Activated naive CD8-positive, alpha-beta T cell treated with anti-CD3 and anti-CD28 coated beads, Interleukin-2, amount 10 ng/mL, durations not matched to agents 7 days and 5 days (primary cell): ENCODE measurements around the gene COX19. TPM values are rescaled to one million over a fixed set of nuclear protein-coding genes. Genes with fewer than 3 reads are reported as not detected.

Source experiments
- ATAC-seq: fragments of 150-1000 bp; cut with Tn5 transposase; one replicate; pipeline ENCODE4 v1.10.0; 2021; ENCODE audit warnings: low read depth, moderate library complexity
- POLR2A ChIA-PET: fragments of 350-600 bp; sonication (Branson Sonifier 250); formaldehyde crosslinking; loops from one replicate; lab custom pipeline; 2021; ENCODE audit warnings: antibody characterized with exemption; lab: Charles Lee
- DNase-seq: peaks from one replicate; pipeline ENCODE4 v3.0.0; 2021
- H3K27ac Mint-ChIP-seq: one replicate; pipeline ENCODE4 v1.8.0; 2022; ENCODE audit warnings: mild to moderate bottlenecking, mixed read lengths
- H3K27me3 Mint-ChIP-seq: one replicate; pipeline ENCODE4 v1.8.0; 2022; ENCODE audit warnings: mild to moderate bottlenecking, moderate library complexity, mixed read lengths
- H3K36me3 Mint-ChIP-seq: one replicate; pipeline ENCODE4 v1.8.0; 2021; ENCODE audit warnings: mild to moderate bottlenecking, mixed read lengths
- H3K4me1 Mint-ChIP-seq: one replicate; pipeline ENCODE4 v1.8.0; 2021; ENCODE audit warnings: mixed read lengths
- H3K4me3 Mint-ChIP-seq: one replicate; pipeline ENCODE4 v1.8.0; 2022; ENCODE audit warnings: mild to moderate bottlenecking, moderate library complexity, mixed read lengths
- H3K9me3 Mint-ChIP-seq: one replicate; pipeline ENCODE4 v1.8.0; 2021; ENCODE audit warnings: mixed read lengths
- microRNA-seq: library from miRNA; unstranded; fragments of <30 nt; microRNA quantifications from one replicate; pipeline ENCODE4 v1.2.0, GENCODE V29; 2022
- total RNA-seq, 2 experiments: library from RNA; stranded (reverse); gene quantifications; one replicate each; pipeline ENCODE4 v1.2.3, GENCODE V29; 2021

Gene COX19
- total RNA-seq, 2 experiments from 2014 or later: 26.2 to 29.3 TPM

DNA sequence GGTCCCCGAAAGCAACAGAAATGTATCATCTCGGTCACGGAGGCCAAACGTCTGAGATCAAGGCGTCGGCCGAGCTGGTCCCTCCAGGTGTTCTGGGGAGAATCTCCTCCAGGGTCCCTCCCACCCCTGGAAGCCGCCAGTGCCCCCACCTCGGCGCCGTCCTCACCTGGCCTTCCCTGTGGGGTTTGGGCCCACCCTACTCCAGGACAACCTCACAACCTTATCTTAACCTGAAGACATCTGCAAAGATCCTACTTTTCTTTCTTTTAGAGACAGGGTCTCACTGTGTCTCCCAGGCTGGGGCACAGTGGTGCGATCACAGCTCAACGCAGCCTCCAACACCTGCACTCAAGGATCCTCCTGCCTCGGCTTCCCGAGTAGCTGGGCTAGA, 54.3 kb downstream of the COX19 start:
- POLR2A ChIA-PET: interaction anchor here (0.9 kb wide), 1 partner anchor 21 kb away, joined by 4 read pairs; no protein-coding TSS in a partner anchor
- no peaks in the 10 kb centered on the region for H3K9me3 Mint-ChIP-seq
- ATAC-seq: no peak
- H3K4me3 Mint-ChIP-seq: peak overlapping the region; percentile 45
- DNase-seq: no peak
- H3K36me3 Mint-ChIP-seq: peaks cover 2% of the 10 kb centered on the region
- no peak overlapping the region for H3K27ac Mint-ChIP-seq
- H3K4me1 Mint-ChIP-seq: peaks cover 8% of the 10 kb centered on the region
- no peaks in the 10 kb centered on the region for H3K27me3 Mint-ChIP-seq

DNA sequence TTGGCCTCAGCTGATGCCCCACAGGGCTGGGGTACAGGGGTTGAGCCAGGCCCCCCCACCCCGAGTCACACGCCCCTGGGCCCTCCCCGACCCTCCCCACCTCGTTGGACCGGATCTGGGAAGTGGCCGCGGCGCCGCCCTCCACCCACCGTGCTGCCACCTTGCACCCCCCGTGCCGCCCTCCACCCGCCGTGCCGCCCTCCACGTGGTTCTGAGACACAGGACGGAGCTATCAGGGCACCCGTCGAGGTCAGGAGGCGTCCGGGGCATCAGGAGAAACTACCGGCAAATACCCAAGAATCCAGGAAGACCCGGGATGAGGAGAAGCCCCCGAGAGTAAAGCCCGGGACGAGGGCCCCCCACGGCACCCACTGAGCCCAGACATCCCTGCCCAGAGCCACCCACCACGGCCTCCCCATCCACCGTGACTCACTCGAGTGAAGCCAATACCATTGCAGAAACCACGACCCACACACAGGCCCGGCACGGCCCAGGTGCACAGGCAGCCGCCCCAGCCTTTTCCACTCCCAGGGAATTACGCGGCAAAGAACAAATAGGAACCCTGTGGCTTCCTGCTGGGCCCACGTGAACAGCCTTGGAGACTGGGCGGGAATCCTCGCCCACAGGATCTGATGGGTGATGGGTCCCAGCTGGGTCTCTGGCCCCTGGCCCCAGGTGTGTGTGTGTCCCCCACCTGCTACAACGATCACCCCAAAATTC, 54.8 kb downstream of the COX19 start:
- no peaks in the 10 kb centered on the region for H3K9me3 Mint-ChIP-seq
- peaks cover 6% of the 10 kb centered on the region for H3K4me1 Mint-ChIP-seq
- DNase-seq (peak; percentile 36), ATAC-seq (no peak)
- POLR2A ChIA-PET: no interaction called here
- H3K36me3 Mint-ChIP-seq: peaks cover 2% of the 10 kb centered on the region
- H3K4me3 Mint-ChIP-seq: no peak overlapping the region
- H3K27ac Mint-ChIP-seq: no peak overlapping the region
- no peaks in the 10 kb centered on the region for H3K27me3 Mint-ChIP-seq

GRCh38 chr7:919924-920341, 55.4 kb downstream of the COX19 start:
- Mint-ChIP-seq H3K27me3 (no peaks in the 10 kb centered on the region), H3K27ac (no peak overlapping the region), H3K9me3 (no peaks in the 10 kb centered on the region), H3K4me1 (peaks cover 6% of the 10 kb centered on the region), H3K4me3 (no peak overlapping the region), H3K36me3 (peaks cover 2% of the 10 kb centered on the region)
- POLR2A ChIA-PET: no interaction called here
- ATAC-seq: no peak
- DNase-seq: peak; percentile 30

GRCh38 chr7:919114-919442, 56.3 kb downstream of the COX19 start:
- DNase-seq: peak; percentile 23
- POLR2A ChIA-PET: no interaction called here

GRCh38 chr7:918441-919113, 56.8 kb downstream of the COX19 start:
- H3K4me1 Mint-ChIP-seq: peaks cover 2% of the 10 kb centered on the region
- H3K36me3 Mint-ChIP-seq: peaks cover 2% of the 10 kb centered on the region
- no peaks in the 10 kb centered on the region for H3K9me3 Mint-ChIP-seq
- ATAC-seq (no peak), DNase-seq (peak; percentile 22)
- POLR2A ChIA-PET: no interaction called here
- H3K4me3 Mint-ChIP-seq: no peak overlapping the region
- H3K27ac Mint-ChIP-seq: no peak overlapping the region
- no peaks in the 10 kb centered on the region for H3K27me3 Mint-ChIP-seq

More at GRCh38 chr7:919114-919442, 56.3 kb downstream of the COX19 start:
- H3K27me3 Mint-ChIP-seq: no peaks in the 10 kb centered on the region
- H3K9me3 Mint-ChIP-seq: no peaks in the 10 kb centered on the region
- H3K4me3 Mint-ChIP-seq: no peak overlapping the region
- ATAC-seq: no peak
- H3K4me1 Mint-ChIP-seq: peaks cover 2% of the 10 kb centered on the region
- H3K27ac Mint-ChIP-seq: no peak overlapping the region
- peaks cover 2% of the 10 kb centered on the region for H3K36me3 Mint-ChIP-seq

- POLR2A ChIA-PET: no interaction called here
- H3K27ac Mint-ChIP-seq: no peak overlapping the region
- H3K36me3 Mint-ChIP-seq: peaks cover 2% of the 10 kb centered on the region
- no peaks in the 10 kb centered on the region for H3K27me3 Mint-ChIP-seq
- H3K9me3 Mint-ChIP-seq: no peaks in the 10 kb centered on the region
- no peak overlapping the region for H3K4me3 Mint-ChIP-seq
- ATAC-seq (no peak), DNase-seq (no peak)
- peaks cover 2% of the 10 kb centered on the region for H3K4me1 Mint-ChIP-seq
Observed at GRCh38 chr7:918118-918425, 57.3 kb downstream of the COX19 start.

DNA sequence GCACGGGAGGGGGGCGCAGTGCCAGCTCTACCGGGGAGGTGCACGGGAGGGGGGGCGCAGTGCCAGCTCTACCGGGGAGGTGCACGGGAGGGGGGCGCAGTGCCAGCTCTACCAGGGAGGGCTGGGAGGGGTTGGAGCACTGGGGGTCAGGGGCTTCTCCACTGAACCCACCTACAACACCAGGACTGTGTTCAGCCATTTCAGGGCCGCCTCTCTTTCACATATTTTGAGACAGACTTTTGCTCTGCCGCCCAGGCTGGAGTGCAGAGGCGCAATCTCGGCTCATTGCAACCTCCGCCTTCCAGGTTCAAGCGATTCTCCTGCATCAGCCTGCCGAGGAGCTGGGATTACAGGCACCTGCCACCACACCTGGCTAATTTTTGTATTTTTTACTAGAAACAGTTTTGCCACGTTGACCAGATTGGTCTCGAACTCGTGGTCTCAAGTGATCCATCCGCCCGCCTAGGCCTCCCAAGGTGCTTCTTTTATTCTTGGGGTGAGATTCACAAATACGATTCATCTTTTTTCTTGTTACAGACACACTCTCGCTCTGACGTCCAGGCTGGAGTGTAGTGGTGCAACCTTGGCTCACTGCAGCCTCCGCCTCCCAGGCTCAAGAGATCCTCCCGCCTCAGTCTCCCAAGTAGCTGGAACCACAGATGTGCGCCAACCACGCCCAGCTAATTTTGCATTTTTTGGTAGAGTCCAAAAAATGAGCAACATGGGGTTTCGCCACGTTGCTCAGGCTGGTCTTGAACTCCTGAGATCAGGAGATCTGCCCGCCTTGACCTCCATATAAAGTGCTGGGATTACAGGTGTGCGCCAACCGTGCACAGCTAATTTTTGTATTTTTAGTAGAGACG, 57.9 kb downstream of the COX19 start:
- peaks cover 2% of the 10 kb centered on the region for H3K4me1 Mint-ChIP-seq
- no peaks in the 10 kb centered on the region for H3K27me3 Mint-ChIP-seq
- H3K27ac Mint-ChIP-seq: no peak overlapping the region
- H3K4me3 Mint-ChIP-seq: no peak overlapping the region
- ATAC-seq (no peak), DNase-seq (no peak)
- peaks cover 2% of the 10 kb centered on the region for H3K36me3 Mint-ChIP-seq
- POLR2A ChIA-PET: no interaction called here
- H3K9me3 Mint-ChIP-seq: no peaks in the 10 kb centered on the region

DNA sequence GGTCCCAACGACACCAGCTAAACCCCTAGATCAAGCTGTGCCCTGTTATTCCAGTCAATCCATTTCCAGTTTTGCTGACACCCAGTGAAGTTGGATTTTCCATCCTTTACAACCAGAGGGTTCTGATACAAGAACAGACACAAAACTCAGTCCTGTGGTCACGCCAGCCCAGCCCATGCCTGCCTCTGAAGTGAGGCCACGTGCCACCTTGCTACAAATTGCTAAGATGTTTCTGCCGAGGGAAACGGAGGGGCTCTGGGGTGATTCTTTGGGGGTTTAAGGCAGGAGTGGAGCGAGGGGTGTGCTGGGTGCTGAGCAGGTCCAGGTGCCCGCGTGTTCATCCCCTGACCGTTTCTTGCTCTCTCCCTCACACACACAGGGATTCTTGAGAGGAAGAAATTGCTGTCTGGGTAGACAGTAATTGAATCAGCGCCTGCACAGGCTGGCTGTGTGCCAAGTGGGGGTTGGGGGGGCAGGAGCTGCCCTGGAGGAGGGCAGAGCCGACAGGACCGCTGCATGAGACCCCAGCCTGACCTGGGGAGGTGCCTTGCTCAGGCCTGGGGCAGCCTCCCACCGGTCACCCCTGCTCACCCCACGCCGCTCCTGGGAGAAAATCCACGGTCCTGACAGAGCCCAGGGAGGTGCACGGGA, 58.9 kb downstream of the COX19 start:
- ATAC-seq: no peak
- POLR2A ChIA-PET: no interaction called here
- Mint-ChIP-seq H3K27ac (peak overlapping the region; percentile 33), H3K9me3 (no peaks in the 10 kb centered on the region), H3K4me3 (no peak overlapping the region), H3K4me1 (peaks cover 2% of the 10 kb centered on the region), H3K36me3 (peaks cover 2% of the 10 kb centered on the region), H3K27me3 (no peaks in the 10 kb centered on the region)
- no peak for DNase-seq

Small RNA genes lying within 50 kb of the gene (microRNA-seq; reads per million reads assigned to microRNA genes)
- gene MIR339: 4,759 reads per million, percentile 90 among the genes with 10 or more reads in this experiment

Other genes starting within 250 kb of the COX19 start
- 10 to 100 TPM; 18.3 to 22.4 TPM for gene DNAAF5, start 248.8 kb downstream of the COX19 start, total RNA-seq
- 10 to 100 TPM; 26.5 to 28.2 TPM for gene PRKAR1B, start 248.3 kb downstream of the COX19 start, total RNA-seq
- 10 to 100 TPM; 86.3 to 86.7 TPM for gene SUN1, start 143.1 kb downstream of the COX19 start, total RNA-seq
- 10 to 100 TPM; 44.1 to 44.7 TPM for gene GET4, start 99.0 kb downstream of the COX19 start, total RNA-seq
- 10 to 100 TPM; 25.0 to 29.8 TPM for gene ADAP1, start 20.9 kb downstream of the COX19 start, total RNA-seq
- gene CYP2W1, start 7.6 kb upstream of the COX19 start, total RNA-seq: not detected
- gene GPR146, start 69.0 kb upstream of the COX19 start, total RNA-seq: 1 to 10 TPM; 2.1 to 4.1 TPM
- under 1 TPM; 0.19 to 0.26 TPM for gene GPER1, start 112.6 kb upstream of the COX19 start, total RNA-seq
- 10 to 100 TPM; 31.3 to 33.2 TPM for gene ZFAND2A, start 184.6 kb upstream of the COX19 start, total RNA-seq